ENCODE results near the gene MYRIP.
A peak's percentile ranks its signal among the peaks of the same experiment; 100 is the strongest.

MYRIP gene

DNA sequence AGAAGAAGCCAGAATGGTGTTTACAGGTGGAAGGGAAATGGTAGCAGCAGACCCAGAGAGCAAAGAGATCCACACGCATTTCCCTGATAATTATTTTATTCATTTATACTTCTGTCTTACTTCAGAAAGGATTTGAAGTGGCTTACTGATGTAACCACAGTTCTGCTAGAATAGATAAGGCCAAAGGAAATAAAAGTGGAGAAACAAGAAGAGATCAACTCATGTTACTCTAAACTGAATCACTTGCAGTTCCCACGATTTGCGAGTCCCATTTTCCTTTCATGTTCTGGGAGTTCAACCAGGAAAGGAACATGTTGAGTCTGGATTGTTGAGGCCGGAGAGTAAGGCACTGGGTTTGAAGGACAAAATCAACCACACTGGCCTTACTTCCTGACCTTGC, 151.8 kb downstream of the MYRIP start:
- ATAC-seq = no peak
- TF ChIP-seq ZC3H10 (CRISPR knock-in tag; IDR thresholded peaks at IDR 0.05) (no peak), PATZ1 (CRISPR knock-in tag; IDR thresholded peaks at IDR 0.05; ENCODE audit: borderline replicate concordance) (no peak), ZNF565 (CRISPR knock-in tag; conservative IDR thresholded peaks at IDR 0.05; ENCODE audit: low read depth) (no peak), TSHZ2 (CRISPR knock-in tag; IDR thresholded peaks at IDR 0.05) (no peak), CSRNP3 (CRISPR knock-in tag; IDR thresholded peaks at IDR 0.05) (no peak), ARNTL (CRISPR knock-in tag; IDR thresholded peaks at IDR 0.05; ENCODE audit: borderline replicate concordance, low read depth) (no peak), ZNF8 (CRISPR knock-in tag; IDR thresholded peaks at IDR 0.05) (no peak), TCF4 (CRISPR knock-in tag; IDR thresholded peaks at IDR 0.05; ENCODE audit: borderline replicate concordance) (no peak), GLIS3 (CRISPR knock-in tag; IDR thresholded peaks at IDR 0.05) (no peak), ISL1 (CRISPR knock-in tag; IDR thresholded peaks at IDR 0.05) (no peak), BACH2 (CRISPR knock-in tag; IDR thresholded peaks at IDR 0.05; ENCODE audit: borderline replicate concordance) (no peak), RARB (CRISPR knock-in tag; IDR thresholded peaks at IDR 0.05) (no peak), ESRRG (CRISPR knock-in tag; IDR thresholded peaks at IDR 0.05) (no peak), TOX (CRISPR knock-in tag; IDR thresholded peaks at IDR 0.05; ENCODE audit: borderline replicate concordance) (no peak), ZNF70 (CRISPR knock-in tag; IDR thresholded peaks at IDR 0.05) (no peak), OSR1 (CRISPR knock-in tag; IDR thresholded peaks at IDR 0.05) (no peak)
- TF ChIP-seq, protein P1, sequence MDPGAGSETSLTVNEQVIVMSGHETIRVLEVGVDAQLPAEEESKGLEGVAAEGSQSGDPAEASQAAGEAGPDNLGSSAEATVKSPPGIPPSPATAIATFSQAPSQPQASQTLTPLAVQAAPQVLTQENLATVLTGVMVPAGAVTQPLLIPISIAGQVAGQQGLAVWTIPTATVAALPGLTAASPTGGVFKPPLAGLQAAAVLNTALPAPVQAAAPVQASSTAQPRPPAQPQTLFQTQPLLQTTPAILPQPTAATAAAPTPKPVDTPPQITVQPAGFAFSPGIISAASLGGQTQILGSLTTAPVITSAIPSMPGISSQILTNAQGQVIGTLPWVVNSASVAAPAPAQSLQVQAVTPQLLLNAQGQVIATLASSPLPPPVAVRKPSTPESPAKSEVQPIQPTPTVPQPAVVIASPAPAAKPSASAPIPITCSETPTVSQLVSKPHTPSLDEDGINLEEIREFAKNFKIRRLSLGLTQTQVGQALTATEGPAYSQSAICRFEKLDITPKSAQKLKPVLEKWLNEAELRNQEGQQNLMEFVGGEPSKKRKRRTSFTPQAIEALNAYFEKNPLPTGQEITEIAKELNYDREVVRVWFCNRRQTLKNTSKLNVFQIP (CRISPR knock-in tag; IDR thresholded peaks at IDR 0.05; ENCODE audit: borderline replicate concordance, low read depth) = no peak

DNA sequence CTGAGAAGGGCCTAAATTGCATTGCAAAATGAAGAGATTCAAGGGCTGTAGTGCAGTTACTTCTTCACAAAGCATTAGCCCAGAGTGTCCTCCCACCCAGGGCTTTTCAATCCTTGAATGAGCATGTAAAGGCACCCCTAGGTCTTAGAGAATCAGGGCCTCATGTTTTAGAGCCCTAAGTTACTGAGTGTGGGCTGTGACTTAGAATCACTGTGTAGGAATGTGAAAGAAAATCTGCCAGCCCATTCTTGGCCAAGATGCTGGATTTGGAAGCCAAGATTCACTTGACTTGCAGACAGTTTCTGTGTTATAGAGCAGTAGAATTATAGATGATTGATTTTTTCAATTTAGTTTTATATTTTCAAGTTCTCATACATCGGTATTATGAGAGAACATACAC, 153.2 kb downstream of the MYRIP start:
- TF ChIP-seq ZNF565 (CRISPR knock-in tag; conservative IDR thresholded peaks at IDR 0.05; ENCODE audit: low read depth) (no peak), OSR1 (CRISPR knock-in tag; IDR thresholded peaks at IDR 0.05) (no peak), PPARA (CRISPR knock-in tag; IDR thresholded peaks at IDR 0.05; ENCODE audit: borderline replicate concordance) (no peak), ESRRG (CRISPR knock-in tag; IDR thresholded peaks at IDR 0.05) (no peak)
- peak; percentile 91 for ATAC-seq

- no peak for TF ChIP-seq ZFP30 (CRISPR knock-in tag; IDR thresholded peaks at IDR 0.05)
- no peak for TF ChIP-seq RARB (CRISPR knock-in tag; IDR thresholded peaks at IDR 0.05)
- TF ChIP-seq PPARA (CRISPR knock-in tag; IDR thresholded peaks at IDR 0.05; ENCODE audit: borderline replicate concordance) = no peak
- TF ChIP-seq CREB5 (CRISPR knock-in tag; IDR thresholded peaks at IDR 0.05; ENCODE audit: low read depth) = no peak
- TF ChIP-seq TSHZ2 (CRISPR knock-in tag; IDR thresholded peaks at IDR 0.05) = no peak
- ATAC-seq = no peak
These were observed 156.1 kb downstream of the MYRIP start for GRCh38 chr3:39965461-39965860.
